Inflammatory macrophage (primary cell): ENCODE data around the gene ADARB2.

Source experiments
- DNase-seq, 2 donors: peaks; one replicate each; pipeline ENCODE4 v3.0.0-alpha.2; 2020 to 2022

The ADARB2 gene

GRCh38 chr10:1735562-1735961, 1.8 kb downstream of the ADARB2 start:
- no peak for DNase-seq

GRCh38 chr10:1734288-1734687, 3.0 kb downstream of the ADARB2 start:
- no peak for DNase-seq

GRCh38 chr10:1733720-1734119, 3.6 kb downstream of the ADARB2 start:
- no peak for DNase-seq

GRCh38 chr10:1732564-1732996, 4.7 kb downstream of the ADARB2 start:
- DNase-seq, result no peak

GRCh38 chr10:1731592-1731991, 5.7 kb downstream of the ADARB2 start:
- DNase-seq, result no peak

GRCh38 chr10:1729751-1730150, 7.6 kb downstream of the ADARB2 start:
- DNase-seq, result no peak

GRCh38 chr10:1726861-1727260, 10.5 kb downstream of the ADARB2 start:
- no peak for DNase-seq

- no peak for DNase-seq
Measured at GRCh38 chr10:1724921-1725488, 12.3 kb downstream of the ADARB2 start.

GRCh38 chr10:1716839-1717238, 20.5 kb downstream of the ADARB2 start:
- DNase-seq, result no peak

- DNase-seq, result no peak
Measured at GRCh38 chr10:1715821-1716220, 21.5 kb downstream of the ADARB2 start.

GRCh38 chr10:1712944-1713671, 24.2 kb downstream of the ADARB2 start:
- no peak for DNase-seq

- no peak for DNase-seq
Measured at GRCh38 chr10:1712314-1712713, 25.0 kb downstream of the ADARB2 start.

GRCh38 chr10:1709161-1709560, 28.2 kb downstream of the ADARB2 start:
- no peak for DNase-seq

GRCh38 chr10:1708746-1709145, 28.6 kb downstream of the ADARB2 start:
- no peak for DNase-seq

GRCh38 chr10:1706711-1707110, 30.6 kb downstream of the ADARB2 start:
- no peak for DNase-seq

- DNase-seq, result no peak
Measured at GRCh38 chr10:1706256-1706655, 31.1 kb downstream of the ADARB2 start.

- DNase-seq, result no peak
Measured at GRCh38 chr10:1698185-1698584, 39.1 kb downstream of the ADARB2 start.

GRCh38 chr10:1696106-1696505, 41.2 kb downstream of the ADARB2 start:
- no peak for DNase-seq

- DNase-seq, result no peak
Measured at GRCh38 chr10:1690086-1690485, 47.2 kb downstream of the ADARB2 start.

GRCh38 chr10:1688531-1688930, 48.8 kb downstream of the ADARB2 start:
- no peak for DNase-seq

GRCh38 chr10:1687623-1688150, 49.6 kb downstream of the ADARB2 start:
- no peak for DNase-seq

- no peak for DNase-seq
Measured at GRCh38 chr10:1687190-1687589, 50.1 kb downstream of the ADARB2 start.

GRCh38 chr10:1686491-1686749, 50.9 kb downstream of the ADARB2 start:
- no peak for DNase-seq

GRCh38 chr10:1685699-1686490, 51.4 kb downstream of the ADARB2 start:
- DNase-seq, result no peak
